DMS79 treated with DMSO at 0.1 percent for 48 hours (cell line): ENCODE results near the gene TSPAN18.

Experiments
- DNase-seq: peaks from one replicate; lab custom pipeline; 2025; lab: John Stamatoyannopoulos, UW

TSPAN18 gene

GRCh38 chr11:44848203-44848962 lies 121.6 kb downstream of the TSPAN18 start:
- DNase-seq, result peak; percentile 56

GRCh38 chr11:44848963-44849350 lies 122.2 kb downstream of the TSPAN18 start:
- no peak for DNase-seq

GRCh38 chr11:44849424-44849823 lies 122.7 kb downstream of the TSPAN18 start:
- DNase-seq, result no peak

- no peak for DNase-seq
Observed at GRCh38 chr11:44849922-44850321, 123.2 kb downstream of the TSPAN18 start.

- no peak for DNase-seq
Observed at GRCh38 chr11:44851496-44851895, 124.7 kb downstream of the TSPAN18 start.

GRCh38 chr11:44852159-44852747 lies 125.5 kb downstream of the TSPAN18 start:
- no peak for DNase-seq

- DNase-seq, result no peak
Observed at GRCh38 chr11:44852952-44853351, 126.2 kb downstream of the TSPAN18 start.

GRCh38 chr11:44853666-44854065 lies 126.9 kb downstream of the TSPAN18 start:
- no peak for DNase-seq

- no peak for DNase-seq
Observed at GRCh38 chr11:44854086-44854485, 127.3 kb downstream of the TSPAN18 start.

- DNase-seq, result no peak
Observed at GRCh38 chr11:44854741-44855492, 128.2 kb downstream of the TSPAN18 start.

GRCh38 chr11:44855493-44855849 lies 128.7 kb downstream of the TSPAN18 start:
- no peak for DNase-seq

GRCh38 chr11:44857490-44858090 lies 130.8 kb downstream of the TSPAN18 start:
- no peak for DNase-seq

GRCh38 chr11:44858796-44859527 lies 132.2 kb downstream of the TSPAN18 start:
- DNase-seq, result no peak

GRCh38 chr11:44859528-44859925 lies 132.8 kb downstream of the TSPAN18 start:
- DNase-seq, result no peak

- peak; percentile 41 for DNase-seq
Observed at GRCh38 chr11:44860346-44860745, 133.6 kb downstream of the TSPAN18 start.

GRCh38 chr11:44861849-44862557 lies 135.2 kb downstream of the TSPAN18 start:
- DNase-seq, result peak; percentile 79

GRCh38 chr11:44862558-44863101 lies 135.9 kb downstream of the TSPAN18 start:
- peak; percentile 59 for DNase-seq

GRCh38 chr11:44863231-44863630 lies 136.5 kb downstream of the TSPAN18 start:
- DNase-seq, result no peak

GRCh38 chr11:44865866-44866272 lies 139.1 kb downstream of the TSPAN18 start:
- peak; percentile 76 for DNase-seq

- peak; percentile 82 for DNase-seq
Observed at GRCh38 chr11:44866286-44866685, 139.5 kb downstream of the TSPAN18 start.

GRCh38 chr11:44868021-44868420 lies 141.3 kb downstream of the TSPAN18 start:
- no peak for DNase-seq
